Fibroblast of pulmonary artery (primary cell): Measurements from ENCODE around the gene ERBB4.

Experiments
- DNase-seq: peaks from one replicate; pipeline ENCODE4 v3.0.0-alpha.2; 2010; ENCODE audit warnings: low read depth
- H3K4me3 ChIP-seq: replicated peaks from 2 replicates; pipeline ENCODE4 v1.5.1; 2011; ENCODE audit warnings: low read depth, mild to moderate bottlenecking, control low read depth, low read length, moderate library complexity
- CTCF ChIP-seq: IDR thresholded peaks from 2 replicates; pipeline ENCODE4 v1.5.1; 2011; ENCODE audit warnings: mild to moderate bottlenecking, control low read depth, low read length, inconsistent platforms; ENCODE audit errors: missing control alignments

ERBB4 gene

DNA sequence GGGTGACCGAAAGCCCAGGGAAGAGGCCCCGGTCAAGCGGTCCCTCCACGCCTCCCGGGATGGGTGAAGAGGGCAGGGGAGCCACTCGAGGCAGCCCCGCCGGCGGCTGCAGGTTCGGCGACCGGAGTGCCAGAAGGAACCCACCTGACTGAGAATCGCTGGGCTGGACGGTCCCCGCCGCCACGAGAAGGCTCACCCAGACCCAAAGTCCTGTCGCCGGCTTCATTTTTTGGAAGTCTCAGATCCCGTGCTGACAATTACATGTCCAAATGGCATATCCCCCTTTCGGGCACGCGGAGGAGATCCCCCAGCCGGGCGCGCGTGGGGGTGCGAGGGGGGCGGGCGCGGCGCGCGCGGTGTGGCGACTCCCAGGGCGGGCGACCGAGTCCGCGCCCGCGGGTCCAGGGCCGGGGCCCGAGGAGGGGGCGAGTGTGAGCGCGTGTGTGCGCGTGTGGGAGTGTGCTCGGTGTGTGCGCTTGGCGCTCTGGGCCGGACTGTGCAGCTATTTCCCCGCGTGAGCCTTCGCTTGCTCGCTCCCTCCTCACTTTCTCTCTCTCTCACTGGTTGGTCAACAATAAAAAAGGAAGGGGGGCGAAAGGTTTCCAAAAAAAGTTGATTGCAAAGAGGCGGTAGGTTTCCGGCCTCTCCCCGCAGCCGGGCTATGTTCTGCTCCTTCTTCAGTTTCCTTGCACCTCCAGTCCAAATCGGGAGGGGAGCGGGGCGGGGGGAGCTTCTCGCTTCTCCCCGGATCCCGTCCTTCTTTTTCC lies at the start of gene ERBB4:
TSS of gene ERBB4 (minus strand) at position 498 of the 767 bp plus-strand sequence. CDS start at position 226, 272 bp downstream.
- TF ChIP-seq CTCF: no peak
- peak within 1 kb of the TSS; percentile 60 for H3K4me3 ChIP-seq
- DNase-seq: no peak

DNA sequence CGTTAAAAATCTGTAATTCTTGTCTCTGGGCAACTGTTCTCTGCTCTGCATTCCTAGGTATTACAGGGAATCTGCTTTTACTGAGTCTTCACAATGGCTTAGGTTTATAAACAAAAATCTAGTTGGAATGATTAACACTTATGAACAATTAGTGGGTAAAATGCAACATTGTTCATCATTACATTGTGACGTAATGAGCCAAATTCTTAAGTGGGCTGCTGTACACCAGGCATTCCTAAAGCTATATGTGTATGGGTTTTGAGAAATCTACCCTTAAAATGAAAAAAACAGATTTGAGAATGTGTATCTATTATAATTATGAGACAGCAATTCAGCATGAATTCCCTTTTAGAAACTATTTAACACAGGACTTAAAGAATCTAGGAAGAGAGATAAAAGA lies 41.5 kb upstream of the ERBB4 start:
- DNase-seq: no peak
- no peak overlapping the region for H3K4me3 ChIP-seq
- TF ChIP-seq CTCF: no peak

DNA sequence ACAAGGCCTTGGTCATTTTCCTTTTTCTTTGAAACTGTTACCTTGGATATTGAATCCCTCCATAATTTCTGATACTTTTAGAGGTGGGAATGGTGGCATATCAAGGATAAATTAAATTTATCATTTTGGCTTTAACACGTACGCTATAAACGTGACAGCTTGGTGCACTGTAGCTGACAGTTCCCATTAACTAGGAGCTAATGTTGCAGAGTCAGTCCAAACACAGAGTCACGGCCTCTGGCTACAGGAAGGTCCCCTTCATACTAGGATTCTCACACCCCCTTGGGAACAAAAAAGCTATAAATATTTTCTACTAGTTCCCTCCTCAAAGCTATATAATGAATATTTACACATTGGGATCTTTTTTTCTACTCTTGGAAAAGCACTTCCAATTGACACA lies 17.7 kb upstream of the ERBB4 start:
- no peak for TF ChIP-seq CTCF
- no peak overlapping the region for H3K4me3 ChIP-seq
- no peak for DNase-seq

DNA sequence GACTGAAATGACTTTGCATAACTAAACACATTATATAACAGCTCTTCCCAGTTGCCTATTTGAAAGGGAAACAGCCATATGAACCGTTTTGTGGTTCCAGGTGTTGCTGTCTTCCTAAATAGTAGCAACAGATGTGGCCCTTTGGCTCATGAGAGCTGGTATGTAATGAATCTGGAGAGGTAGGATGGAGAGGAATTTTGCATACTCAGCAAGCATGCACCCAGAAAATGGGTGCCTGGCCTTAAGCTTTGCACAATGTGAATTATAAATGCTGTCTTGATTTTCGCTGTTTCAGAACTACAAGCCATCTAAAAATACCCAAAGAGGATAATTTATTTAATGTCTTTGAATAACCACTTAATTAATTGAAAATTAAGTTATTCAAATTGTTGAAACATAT lies 15.6 kb upstream of the ERBB4 start:
- DNase-seq: no peak
- TF ChIP-seq CTCF: no peak
- H3K4me3 ChIP-seq: no peak overlapping the region

DNA sequence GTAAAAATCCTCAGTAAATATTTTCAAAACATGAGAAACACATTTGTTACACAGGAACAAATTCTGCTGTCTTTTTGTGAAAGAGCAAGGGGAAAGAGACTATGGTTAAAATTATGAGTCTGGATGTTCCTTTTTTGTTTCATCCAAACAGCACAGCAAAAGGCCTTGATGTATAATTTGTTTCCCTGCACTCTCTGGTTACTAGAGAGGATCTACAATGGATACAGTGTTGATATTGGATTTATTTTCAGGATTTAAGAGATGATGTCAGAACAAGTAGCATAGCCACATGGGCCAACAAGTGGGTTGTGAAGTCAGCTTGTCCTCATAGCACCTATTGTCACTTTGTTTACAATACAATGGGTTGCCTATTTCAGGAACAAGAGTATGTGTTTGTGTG lies 11.3 kb upstream of the ERBB4 start:
- no peak for DNase-seq
- no peak for TF ChIP-seq CTCF
- no peak overlapping the region for H3K4me3 ChIP-seq

DNA sequence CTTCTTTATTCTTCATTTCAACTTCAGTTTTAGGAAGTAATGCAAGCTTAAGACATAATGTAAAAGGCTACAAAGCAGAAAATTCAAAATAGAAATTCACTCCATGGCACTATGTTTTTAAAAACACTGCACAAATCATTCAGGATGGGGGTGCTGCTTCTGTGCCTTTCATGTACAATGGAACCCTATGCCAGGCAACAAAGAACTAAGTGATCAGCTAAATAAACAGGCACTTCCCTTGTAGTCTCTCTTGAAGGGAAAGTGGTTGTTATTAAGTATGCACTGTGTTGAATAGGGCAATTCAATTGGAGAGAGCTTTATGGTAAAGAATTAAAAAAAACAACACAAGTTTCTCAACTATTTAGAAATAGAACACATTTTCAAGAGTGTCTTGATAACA lies 10.9 kb upstream of the ERBB4 start:
- no peak overlapping the region for H3K4me3 ChIP-seq
- no peak for TF ChIP-seq CTCF
- DNase-seq: no peak

- peak; percentile 39 for TF ChIP-seq CTCF
- DNase-seq: peak; percentile 66
- H3K4me3 ChIP-seq: no peak overlapping the region
Observed at GRCh38 chr2:212548455-212548819, 9.8 kb upstream of the ERBB4 start.
